22Rv1 (cell line): ENCODE measurements around the gene FOXP1.

ENCODE experiments used
- H3K27ac ChIP-seq: fragments of 450-650 bp; 2 replicates; pipeline ENCODE4 v1.5.1; 2017
- CTCF ChIP-seq: fragments of 450-650 bp; IDR thresholded peaks from 2 replicates; pipeline ENCODE4 v1.5.1; 2017; ENCODE audit warnings: mild to moderate bottlenecking
- ZFX ChIP-seq: fragments of 450-650 bp; IDR thresholded peaks from 2 replicates; pipeline ENCODE4 v1.6.1; 2017; ENCODE audit warnings: antibody characterized with exemption, borderline replicate concordance

Gene FOXP1

GRCh38 chr3:71500696-71501095, 82.8 kb downstream of the FOXP1 start:
- H3K27ac ChIP-seq = no peak overlapping the region
- TF ChIP-seq CTCF (no peak), ZFX (no peak)

GRCh38 chr3:71499227-71499876, 84.2 kb downstream of the FOXP1 start:
- TF ChIP-seq CTCF = no peak
- TF ChIP-seq ZFX = no peak
- no peak overlapping the region for H3K27ac ChIP-seq

GRCh38 chr3:71498543-71498942, 85.0 kb downstream of the FOXP1 start:
- H3K27ac ChIP-seq = no peak overlapping the region; the same call in 1 of the 2 replicates
- no peak for TF ChIP-seq CTCF
- no peak for TF ChIP-seq ZFX

- TF ChIP-seq CTCF (no peak), ZFX (no peak)
- no peak overlapping the region; the same call in 1 of the 2 replicates for H3K27ac ChIP-seq
Observed at GRCh38 chr3:71497971-71498444, 85.5 kb downstream of the FOXP1 start.

- H3K27ac ChIP-seq = no peak overlapping the region; the same call in 1 of the 2 replicates
- no peak for TF ChIP-seq CTCF
- no peak for TF ChIP-seq ZFX
Observed at GRCh38 chr3:71497367-71497897, 86.1 kb downstream of the FOXP1 start.

GRCh38 chr3:71495708-71496472, 87.6 kb downstream of the FOXP1 start:
- H3K27ac ChIP-seq = no peak overlapping the region
- TF ChIP-seq ZFX (no peak), CTCF (no peak)

GRCh38 chr3:71494212-71494611, 89.3 kb downstream of the FOXP1 start:
- H3K27ac ChIP-seq = no peak overlapping the region
- TF ChIP-seq CTCF (no peak), ZFX (no peak)
